Adipocyte (in vitro differentiated cells): Measurements from ENCODE around the gene NPTX1.

ENCODE experiments used
- DNase-seq: peaks from one replicate; pipeline ENCODE4 v3.0.0-alpha.2; 2015; ENCODE audit warnings: low read depth
- H3K27me3 ChIP-seq: replicated peaks from 2 replicates; pipeline ENCODE4 v1.7.0; 2013; ENCODE audit warnings: mild to moderate bottlenecking, low read length, moderate library complexity; ENCODE audit not compliant: control insufficient read depth, insufficient read depth
- H3K36me3 ChIP-seq: 2 replicates; pipeline ENCODE4 v1.7.0; 2013; ENCODE audit warnings: low read length, mild to moderate bottlenecking, moderate library complexity; ENCODE audit not compliant: control insufficient read depth, insufficient read depth, severe bottlenecking
- H3K4me1 ChIP-seq: 2 replicates; pipeline ENCODE4 v1.7.0; 2013; ENCODE audit warnings: mild to moderate bottlenecking, low read length, moderate library complexity; ENCODE audit not compliant: control insufficient read depth, insufficient read depth
- H3K4me3 ChIP-seq: 2 replicates; pipeline ENCODE4 v1.7.0; 2013; ENCODE audit warnings: mild to moderate bottlenecking, low read length, moderate library complexity
- H3K9ac ChIP-seq: 2 replicates; pipeline ENCODE4 v1.7.0; 2013; ENCODE audit warnings: mild to moderate bottlenecking, low read length, moderate library complexity
- H3K9me3 ChIP-seq: 2 replicates; pipeline ENCODE4 v1.7.0; 2013; ENCODE audit warnings: mild to moderate bottlenecking, low read length, moderate library complexity; ENCODE audit not compliant: control insufficient read depth

NPTX1 gene

DNA sequence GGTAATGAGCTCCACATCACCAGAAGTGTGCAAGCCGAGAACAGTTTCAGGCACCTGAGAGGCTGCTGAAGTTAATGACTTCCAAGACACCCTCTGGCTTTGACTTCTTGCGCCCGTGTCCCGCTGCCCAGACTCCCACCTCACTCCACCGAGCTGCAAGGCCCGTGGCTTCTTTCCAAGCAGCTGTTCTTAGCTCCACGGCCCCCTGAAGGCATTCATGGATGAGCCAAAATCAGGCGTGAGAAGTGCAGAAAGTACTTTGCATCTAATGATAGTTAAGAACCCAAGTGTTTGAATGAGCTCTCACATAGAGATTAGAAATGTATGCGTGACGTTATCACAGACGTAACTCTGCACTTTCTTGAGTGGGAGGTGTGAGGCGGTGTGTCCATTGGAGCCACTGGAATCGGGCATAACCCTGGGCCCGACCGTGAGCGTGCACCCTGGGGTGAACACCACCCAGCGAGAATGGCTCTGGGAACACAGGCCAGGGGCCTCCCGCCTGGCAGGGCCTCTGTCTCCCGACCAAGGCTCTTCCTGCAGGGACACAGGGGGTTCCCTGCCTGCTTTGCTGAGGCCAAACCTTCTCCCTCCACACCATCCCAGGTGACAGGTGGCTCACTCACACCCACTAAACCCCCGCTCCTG, 11.0 kb downstream of the NPTX1 start:
- H3K9ac ChIP-seq, result no peak overlapping the region
- DNase-seq, result no peak
- peaks cover 74% of the 10 kb centered on the region for H3K27me3 ChIP-seq
- peaks cover 3% of the 10 kb centered on the region for H3K4me1 ChIP-seq
- no peak overlapping the region for H3K4me3 ChIP-seq
- H3K9me3 ChIP-seq, result no peaks in the 10 kb centered on the region
- no peaks in the 10 kb centered on the region for H3K36me3 ChIP-seq

DNA sequence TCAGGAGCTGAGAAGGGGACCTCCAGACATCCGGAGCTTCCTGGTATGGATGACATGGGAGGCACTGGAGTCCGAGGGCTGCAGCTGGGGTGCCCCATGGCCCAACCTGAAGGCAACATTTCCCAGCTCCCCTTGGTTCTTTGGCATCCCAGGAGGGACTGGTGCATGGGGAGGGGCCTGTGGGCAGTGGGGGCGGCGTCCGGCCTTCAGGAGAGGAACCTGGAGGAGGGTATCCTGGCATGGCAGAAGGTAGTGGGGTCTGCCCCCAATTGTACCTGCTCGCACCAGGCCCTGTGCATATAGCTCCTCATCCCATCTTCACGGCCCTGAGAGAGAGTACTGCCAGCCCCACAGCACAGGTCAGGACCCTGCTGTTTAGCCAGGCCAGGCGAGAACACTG, 11.9 kb downstream of the NPTX1 start:
- H3K9ac ChIP-seq, result no peak overlapping the region
- H3K27me3 ChIP-seq, result peaks cover 77% of the 10 kb centered on the region
- no peaks in the 10 kb centered on the region for H3K36me3 ChIP-seq
- no peak overlapping the region for H3K4me3 ChIP-seq
- peaks cover 3% of the 10 kb centered on the region for H3K4me1 ChIP-seq
- H3K9me3 ChIP-seq, result no peaks in the 10 kb centered on the region
- DNase-seq, result no peak

DNA sequence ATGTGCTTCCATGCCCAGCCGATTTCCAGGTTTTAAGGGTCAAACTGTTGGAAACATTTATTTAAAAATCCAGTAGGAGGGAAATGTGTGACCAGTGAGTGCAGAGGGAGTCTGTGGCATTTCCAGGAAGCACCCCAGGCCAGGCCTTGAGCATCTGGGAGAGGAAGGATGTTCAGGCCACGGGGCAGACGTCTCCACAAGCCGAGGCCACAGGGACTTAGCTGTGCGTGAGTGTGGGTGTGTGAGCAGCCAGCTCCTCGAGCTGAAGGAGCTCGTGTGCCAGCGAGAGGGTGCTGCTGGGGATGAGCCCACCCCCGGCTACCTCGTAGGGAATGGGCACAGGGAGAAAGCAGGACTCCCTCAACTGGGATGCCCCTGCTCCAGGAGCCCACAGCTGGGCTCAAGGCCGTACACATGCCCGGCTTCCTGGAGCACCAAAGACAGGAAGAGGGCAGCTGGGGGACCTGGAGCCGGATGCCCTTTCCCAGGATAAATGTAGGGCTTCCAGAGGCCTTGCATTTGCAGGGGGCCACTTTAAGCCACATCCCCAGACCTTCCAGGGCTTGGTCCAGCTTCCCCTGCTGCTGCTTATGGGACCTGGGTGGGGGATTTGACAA, 12.5 kb downstream of the NPTX1 start:
- DNase-seq, result no peak
- Histone ChIP-seq H3K36me3 (no peaks in the 10 kb centered on the region), H3K4me3 (no peak overlapping the region), H3K4me1 (peaks cover 3% of the 10 kb centered on the region), H3K27me3 (peaks cover 77% of the 10 kb centered on the region), H3K9me3 (no peaks in the 10 kb centered on the region), H3K9ac (no peak overlapping the region)

DNA sequence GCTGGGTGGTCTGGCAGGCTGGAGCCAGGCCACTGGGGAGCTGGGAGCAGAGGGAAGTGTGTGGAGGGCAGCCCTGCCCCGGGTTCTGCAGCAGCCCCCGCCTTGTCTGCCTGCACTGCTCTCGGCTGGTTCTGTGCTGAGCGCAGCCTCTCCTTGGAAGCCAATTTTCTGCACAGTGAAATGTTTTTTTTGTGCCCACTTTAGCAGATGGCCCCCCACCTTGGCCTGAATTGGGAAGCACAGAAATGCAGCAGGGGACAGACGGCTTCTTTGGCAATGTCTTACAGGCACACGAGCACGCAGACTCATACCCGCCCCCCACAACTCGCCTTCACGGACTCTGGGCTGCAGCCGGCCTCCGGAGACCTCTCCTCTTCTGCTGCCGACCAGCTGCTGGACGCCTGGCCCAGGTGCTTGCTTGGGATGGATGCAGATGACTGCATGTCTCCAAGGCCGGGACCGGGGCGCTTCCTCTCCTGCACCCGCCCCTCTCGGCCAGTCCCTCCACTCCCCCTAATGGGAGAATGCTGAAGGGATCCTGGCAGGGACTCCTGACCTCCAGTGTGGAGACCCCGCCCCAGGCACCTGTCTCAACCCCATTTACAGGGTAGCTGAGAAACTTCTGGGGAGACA, 14.8 kb downstream of the NPTX1 start:
- Histone ChIP-seq H3K27me3 (peaks cover 63% of the 10 kb centered on the region), H3K36me3 (no peaks in the 10 kb centered on the region)

DNA sequence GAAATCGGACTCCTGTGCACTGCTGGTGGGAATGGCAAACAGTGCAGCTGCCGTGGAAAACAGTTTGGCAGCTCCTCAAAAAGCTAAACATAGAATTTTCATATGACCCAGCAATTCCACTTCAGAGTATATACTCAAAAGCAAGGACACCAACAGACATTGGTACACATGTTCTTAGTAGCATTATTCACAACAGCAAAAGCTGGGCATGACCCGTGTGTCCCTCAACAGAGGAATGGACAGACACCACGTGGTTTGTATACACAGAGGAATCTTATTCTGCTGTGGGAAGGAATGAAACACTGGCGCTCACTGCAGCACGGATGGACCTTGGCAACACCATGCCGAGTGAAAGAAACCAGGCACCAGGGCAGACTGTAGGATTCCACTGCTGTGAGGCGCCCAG, 16.0 kb downstream of the NPTX1 start:
- Histone ChIP-seq H3K4me1 (peaks cover 21% of the 10 kb centered on the region), H3K36me3 (no peaks in the 10 kb centered on the region), H3K9ac (no peak overlapping the region), H3K27me3 (peaks cover 53% of the 10 kb centered on the region), H3K9me3 (no peaks in the 10 kb centered on the region), H3K4me3 (no peak overlapping the region)
- DNase-seq, result no peak

More for the DNA sequence above, 14.8 kb downstream of the NPTX1 start:
- H3K9me3 ChIP-seq, result no peaks in the 10 kb centered on the region
- no peak overlapping the region for H3K4me3 ChIP-seq
- H3K4me1 ChIP-seq, result peaks cover 11% of the 10 kb centered on the region
- H3K9ac ChIP-seq, result no peak overlapping the region
- DNase-seq, result no peak

DNA sequence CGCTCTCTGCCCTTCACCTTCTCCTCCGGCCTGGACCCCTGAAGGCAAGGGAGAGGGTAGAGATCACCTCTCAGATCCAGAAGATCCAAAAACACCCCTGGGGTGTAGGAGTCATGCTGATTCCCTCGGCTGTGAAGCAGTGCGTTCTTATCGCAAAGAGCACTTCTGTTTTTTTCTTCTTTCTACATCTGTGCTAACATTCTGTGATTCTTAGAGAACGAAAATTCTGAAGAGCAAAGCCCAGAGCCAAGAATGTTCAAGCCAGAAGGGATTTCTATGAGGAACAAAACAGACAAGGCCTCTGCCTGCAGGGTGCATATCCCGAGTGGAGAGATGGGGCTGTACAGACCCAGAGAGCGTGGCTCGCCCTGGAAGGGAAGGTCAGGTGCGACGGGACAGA, 17.2 kb downstream of the NPTX1 start:
- no peak for DNase-seq
- H3K9ac ChIP-seq, result no peak overlapping the region
- H3K27me3 ChIP-seq, result peaks cover 42% of the 10 kb centered on the region

DNA sequence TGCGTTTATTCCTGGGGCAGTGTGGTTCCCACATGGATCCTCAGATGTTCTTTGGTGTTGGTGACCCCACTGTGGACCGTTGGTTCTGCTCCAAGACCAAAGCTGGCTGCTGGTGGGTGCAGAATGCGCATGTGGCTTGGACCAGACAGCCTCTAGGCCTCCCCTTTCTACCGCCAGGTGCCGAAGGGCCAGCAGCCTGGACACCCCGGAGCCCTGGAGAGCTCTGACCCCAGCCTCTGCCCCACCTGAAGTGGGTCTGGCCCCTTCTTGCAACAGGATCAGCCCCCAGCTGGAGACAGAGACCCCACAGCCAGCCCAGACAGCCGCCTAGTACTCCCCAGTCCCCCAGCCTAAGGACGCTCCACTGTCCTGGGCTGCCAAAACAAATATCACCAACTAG, 18.4 kb downstream of the NPTX1 start:
- Histone ChIP-seq H3K36me3 (no peaks in the 10 kb centered on the region), H3K27me3 (peaks cover 31% of the 10 kb centered on the region), H3K9me3 (no peaks in the 10 kb centered on the region), H3K9ac (no peak overlapping the region), H3K4me3 (no peak overlapping the region), H3K4me1 (peaks cover 36% of the 10 kb centered on the region)
- DNase-seq, result no peak

More for the DNA sequence above, 17.2 kb downstream of the NPTX1 start:
- Histone ChIP-seq H3K4me3 (no peak overlapping the region), H3K9me3 (no peaks in the 10 kb centered on the region), H3K36me3 (no peaks in the 10 kb centered on the region), H3K4me1 (peaks cover 24% of the 10 kb centered on the region)

DNA sequence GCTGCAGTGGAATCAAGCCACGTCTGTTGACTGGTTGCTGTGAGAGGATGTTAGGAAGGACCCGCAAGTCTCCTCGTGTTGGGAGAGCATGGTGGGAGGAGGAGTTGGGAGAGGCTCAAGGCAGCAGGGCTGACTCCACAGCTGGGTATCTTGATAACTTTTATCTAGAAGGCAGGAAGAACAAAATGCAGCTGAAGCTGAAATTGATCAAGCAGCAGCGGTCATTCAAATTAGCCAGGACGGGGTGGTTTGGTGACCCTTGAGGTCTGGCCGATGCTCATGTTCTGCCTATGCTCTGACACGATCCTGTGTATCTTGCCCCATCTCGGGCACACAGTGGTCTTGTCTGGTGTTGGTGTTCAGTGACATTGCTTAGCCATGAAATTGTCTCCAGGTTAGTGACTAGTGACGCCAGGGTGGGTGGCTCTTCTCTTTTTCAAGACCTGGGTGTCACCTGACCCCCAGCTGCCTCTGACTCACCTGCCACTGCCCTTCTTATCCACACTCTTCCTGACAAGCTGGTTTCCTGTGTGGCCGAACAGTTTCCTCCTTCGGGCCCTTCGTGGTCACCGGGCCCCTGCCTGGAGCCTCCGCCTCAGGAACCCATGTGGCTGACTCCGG, 19.1 kb downstream of the NPTX1 start:
- H3K9ac ChIP-seq, result peak overlapping the region; percentile 25
- H3K36me3 ChIP-seq, result no peaks in the 10 kb centered on the region
- peak overlapping the region; percentile 52 for H3K4me3 ChIP-seq
- no peaks in the 10 kb centered on the region for H3K9me3 ChIP-seq
- peaks cover 40% of the 10 kb centered on the region for H3K4me1 ChIP-seq
- DNase-seq, result no peak
- peaks cover 28% of the 10 kb centered on the region for H3K27me3 ChIP-seq

DNA sequence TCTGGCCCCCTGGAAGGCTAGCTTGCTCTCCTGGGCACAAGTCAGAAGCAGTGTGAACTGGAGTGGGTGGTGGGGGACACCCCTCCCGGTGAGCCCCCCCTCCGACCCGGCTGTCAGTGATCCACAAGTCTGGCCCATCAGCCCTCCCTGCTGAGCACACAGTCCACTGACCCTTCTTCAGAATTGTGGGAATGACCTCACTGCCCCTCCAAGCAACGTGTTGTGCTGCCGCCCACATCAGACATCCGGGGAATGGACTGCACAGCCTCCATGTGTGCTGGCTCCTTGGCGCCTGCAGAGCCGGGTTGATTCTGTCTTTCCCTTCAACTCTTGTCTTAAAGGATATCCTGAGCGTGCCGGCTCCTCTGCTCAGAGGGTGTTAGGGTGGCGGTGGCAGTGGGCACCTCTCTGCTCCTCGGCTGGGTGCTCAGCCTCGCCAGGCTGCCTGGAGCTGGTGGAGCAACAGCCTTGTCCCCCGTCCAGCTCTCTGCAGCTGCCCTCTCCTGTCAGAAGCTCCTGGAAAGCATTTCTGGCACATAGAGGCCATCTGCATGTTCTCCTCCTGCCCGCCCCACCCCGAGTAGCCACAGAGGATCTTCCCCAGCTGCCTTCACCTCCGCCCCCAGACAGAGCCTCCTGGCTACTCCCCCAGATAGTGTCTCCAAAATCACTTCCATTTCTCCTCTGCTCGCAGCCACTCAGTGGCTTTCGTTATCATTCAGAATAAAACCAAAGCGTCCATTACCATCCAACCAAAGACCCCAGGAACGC, 19.8 kb downstream of the NPTX1 start:
- H3K36me3 ChIP-seq, result no peaks in the 10 kb centered on the region
- peak overlapping the region; percentile 25 for H3K9ac ChIP-seq
- no peaks in the 10 kb centered on the region for H3K9me3 ChIP-seq
- H3K27me3 ChIP-seq, result peaks cover 21% of the 10 kb centered on the region
- DNase-seq, result no peak
- H3K4me1 ChIP-seq, result peaks cover 40% of the 10 kb centered on the region
- peak overlapping the region; percentile 52 for H3K4me3 ChIP-seq

DNA sequence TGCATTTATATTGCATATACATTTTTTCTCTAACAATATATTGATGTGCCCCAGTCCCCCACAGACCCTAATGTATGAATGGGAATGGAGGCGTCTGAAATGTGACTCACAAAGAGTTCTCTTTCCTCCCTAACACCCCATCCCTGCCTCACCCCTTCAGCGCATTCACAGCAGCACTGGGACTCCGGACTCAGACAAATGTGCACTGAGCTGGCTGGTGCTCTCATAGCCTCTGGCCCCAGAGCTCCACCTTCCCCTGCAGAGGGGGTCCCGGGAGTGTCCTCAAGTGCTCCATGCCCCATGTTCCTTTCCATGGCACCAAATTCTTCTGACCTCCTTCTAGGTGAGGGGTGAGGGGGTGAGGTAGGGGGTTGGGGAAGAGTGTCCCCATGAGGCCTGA, 20.6 kb downstream of the NPTX1 start:
- Histone ChIP-seq H3K9ac (peak overlapping the region; percentile 95), H3K4me1 (peaks cover 39% of the 10 kb centered on the region), H3K36me3 (no peaks in the 10 kb centered on the region), H3K27me3 (peaks cover 18% of the 10 kb centered on the region), H3K9me3 (no peaks in the 10 kb centered on the region), H3K4me3 (peak overlapping the region; percentile 91)
- no peak for DNase-seq

DNA sequence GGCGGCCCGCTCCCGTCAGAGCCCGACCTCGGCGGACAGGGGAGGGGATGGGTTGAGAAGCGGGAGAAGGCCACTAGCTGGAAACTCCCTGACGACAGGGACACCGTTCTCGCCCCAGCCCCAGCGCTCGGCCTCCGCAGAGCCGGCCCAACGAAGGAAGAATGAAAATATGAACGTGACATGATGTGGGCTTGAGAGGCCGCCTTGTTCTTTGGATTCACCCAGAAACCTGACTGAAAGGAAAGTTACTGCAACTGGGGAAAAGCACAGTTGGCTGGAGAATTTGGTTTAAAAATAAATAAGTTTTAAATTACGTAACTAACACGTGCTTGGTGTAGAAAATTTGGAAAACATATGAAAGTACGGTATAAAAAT, 21.1 kb downstream of the NPTX1 start:
- DNase-seq, result peak; percentile 82
- Histone ChIP-seq H3K9me3 (no peaks in the 10 kb centered on the region), H3K27me3 (peaks cover 18% of the 10 kb centered on the region), H3K4me1 (peaks cover 37% of the 10 kb centered on the region), H3K36me3 (no peaks in the 10 kb centered on the region), H3K9ac (peak overlapping the region; percentile 95), H3K4me3 (peak overlapping the region; percentile 91)
